SK-N-SH (cell line): Measurements from ENCODE around the gene PLA2G4B.

Source experiments
- EP300 ChIP-seq, 2 experiments: IDR thresholded peaks; 2 replicates each; pipeline versions ENCODE4 v1.4.0 to v1.6.1; 2012; ENCODE audit warnings: borderline replicate concordance in 1 of 2, low read depth in 1 of 2, low read length in 1 of 2
- EZH2phosphoT487 ChIP-seq: fragments of 200-600 bp; sonication (generic); IDR thresholded peaks from 2 replicates; pipeline ENCODE4 v1.6.1; 2017; ENCODE audit warnings: low read depth, mixed run types, mild to moderate bottlenecking, antibody characterized with exemption, moderate library complexity, borderline replicate concordance
- FOXM1 ChIP-seq: IDR thresholded peaks from 2 replicates; pipeline ENCODE4 v1.4.0; 2012; ENCODE audit warnings: low read depth, mild to moderate bottlenecking
- NRF1 ChIP-seq: IDR thresholded peaks from 2 replicates; pipeline ENCODE4 v1.6.1; 2012; ENCODE audit warnings: low read depth, mild to moderate bottlenecking, low read length
- POLR2AphosphoS5 ChIP-seq: IDR thresholded peaks from 2 replicates; pipeline ENCODE4 v1.6.1; 2012; ENCODE audit warnings: low read depth, low read length
- TF ChIP-seq, protein P1 (sequence below): fragments of 200-600 bp; sonication (generic); IDR thresholded peaks from 2 replicates; pipeline ENCODE4 v1.6.1; 2017; ENCODE audit warnings: antibody characterized with exemption, mild to moderate bottlenecking, moderate library complexity
- TF ChIP-seq, protein P2 (sequence below): fragments of 150-350 bp; IDR thresholded peaks from 2 replicates; pipeline ENCODE4 v1.6.1; 2016; ENCODE audit warnings: mild to moderate bottlenecking, low read depth, low read length
- TF ChIP-seq, protein P3 (sequence below): fragments of 150-350 bp; IDR thresholded peaks from 2 replicates; pipeline ENCODE4 v1.6.1; 2017; ENCODE audit warnings: antibody characterized with exemption, low read length, low read depth, borderline replicate concordance
- TF ChIP-seq, protein P4 (sequence below): IDR thresholded peaks from 2 replicates; pipeline ENCODE4 v1.6.1; 2012; ENCODE audit warnings: mild to moderate bottlenecking, low read depth, low read length, moderate library complexity

DNA sequence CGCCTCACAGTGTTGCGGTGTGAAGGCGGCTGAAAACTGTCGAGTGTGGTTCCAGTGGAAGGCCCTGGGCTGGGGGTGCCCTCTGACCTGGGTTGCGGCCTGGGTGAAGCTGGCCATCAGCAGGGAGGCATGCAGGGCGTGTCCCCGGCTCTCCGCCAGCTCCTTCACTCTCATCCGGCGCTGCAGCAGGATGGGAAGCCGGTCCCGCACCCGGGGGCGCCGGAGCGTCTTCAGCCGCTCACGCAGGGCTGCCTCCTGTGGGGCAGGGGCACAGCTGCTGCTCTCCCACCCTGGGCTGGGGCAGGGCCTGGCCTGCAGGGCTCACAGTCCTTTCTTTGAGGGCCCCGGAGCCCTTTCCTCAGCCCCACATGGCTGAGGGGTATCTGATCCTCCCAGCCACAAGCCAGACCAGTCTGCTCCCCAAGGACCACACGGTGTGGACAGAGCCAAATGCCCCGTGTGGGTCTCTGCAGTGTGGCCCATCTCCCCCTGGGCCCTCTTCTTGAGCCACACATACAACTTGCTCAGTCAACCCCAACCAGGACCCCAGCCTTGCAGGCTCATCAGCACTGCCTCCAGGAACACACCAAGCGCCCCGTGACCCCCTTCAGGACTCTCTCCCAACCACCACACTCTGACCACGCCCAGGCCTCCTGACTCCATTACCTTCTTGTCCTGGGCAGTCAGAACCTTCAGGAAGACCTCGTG, 28.4 kb downstream of the PLA2G4B start:
- TF ChIP-seq EP300 (IDR thresholded peaks at IDR 0.05; ENCODE audit: borderline replicate concordance in 1 of 2, low read depth in 1 of 2, low read length in 1 of 2) (no peak), POLR2AphosphoS5 (no peak), NRF1 (no peak), EZH2phosphoT487 (no peak), FOXM1 (no peak)
- TF ChIP-seq, protein P1, sequence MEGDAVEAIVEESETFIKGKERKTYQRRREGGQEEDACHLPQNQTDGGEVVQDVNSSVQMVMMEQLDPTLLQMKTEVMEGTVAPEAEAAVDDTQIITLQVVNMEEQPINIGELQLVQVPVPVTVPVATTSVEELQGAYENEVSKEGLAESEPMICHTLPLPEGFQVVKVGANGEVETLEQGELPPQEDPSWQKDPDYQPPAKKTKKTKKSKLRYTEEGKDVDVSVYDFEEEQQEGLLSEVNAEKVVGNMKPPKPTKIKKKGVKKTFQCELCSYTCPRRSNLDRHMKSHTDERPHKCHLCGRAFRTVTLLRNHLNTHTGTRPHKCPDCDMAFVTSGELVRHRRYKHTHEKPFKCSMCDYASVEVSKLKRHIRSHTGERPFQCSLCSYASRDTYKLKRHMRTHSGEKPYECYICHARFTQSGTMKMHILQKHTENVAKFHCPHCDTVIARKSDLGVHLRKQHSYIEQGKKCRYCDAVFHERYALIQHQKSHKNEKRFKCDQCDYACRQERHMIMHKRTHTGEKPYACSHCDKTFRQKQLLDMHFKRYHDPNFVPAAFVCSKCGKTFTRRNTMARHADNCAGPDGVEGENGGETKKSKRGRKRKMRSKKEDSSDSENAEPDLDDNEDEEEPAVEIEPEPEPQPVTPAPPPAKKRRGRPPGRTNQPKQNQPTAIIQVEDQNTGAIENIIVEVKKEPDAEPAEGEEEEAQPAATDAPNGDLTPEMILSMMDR = no peak
- TF ChIP-seq, protein P2, sequence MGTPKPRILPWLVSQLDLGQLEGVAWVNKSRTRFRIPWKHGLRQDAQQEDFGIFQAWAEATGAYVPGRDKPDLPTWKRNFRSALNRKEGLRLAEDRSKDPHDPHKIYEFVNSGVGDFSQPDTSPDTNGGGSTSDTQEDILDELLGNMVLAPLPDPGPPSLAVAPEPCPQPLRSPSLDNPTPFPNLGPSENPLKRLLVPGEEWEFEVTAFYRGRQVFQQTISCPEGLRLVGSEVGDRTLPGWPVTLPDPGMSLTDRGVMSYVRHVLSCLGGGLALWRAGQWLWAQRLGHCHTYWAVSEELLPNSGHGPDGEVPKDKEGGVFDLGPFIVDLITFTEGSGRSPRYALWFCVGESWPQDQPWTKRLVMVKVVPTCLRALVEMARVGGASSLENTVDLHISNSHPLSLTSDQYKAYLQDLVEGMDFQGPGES = no peak
- TF ChIP-seq, protein P3, sequence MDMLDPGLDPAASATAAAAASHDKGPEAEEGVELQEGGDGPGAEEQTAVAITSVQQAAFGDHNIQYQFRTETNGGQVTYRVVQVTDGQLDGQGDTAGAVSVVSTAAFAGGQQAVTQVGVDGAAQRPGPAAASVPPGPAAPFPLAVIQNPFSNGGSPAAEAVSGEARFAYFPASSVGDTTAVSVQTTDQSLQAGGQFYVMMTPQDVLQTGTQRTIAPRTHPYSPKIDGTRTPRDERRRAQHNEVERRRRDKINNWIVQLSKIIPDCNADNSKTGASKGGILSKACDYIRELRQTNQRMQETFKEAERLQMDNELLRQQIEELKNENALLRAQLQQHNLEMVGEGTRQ = no peak
- TF ChIP-seq, protein P4, sequence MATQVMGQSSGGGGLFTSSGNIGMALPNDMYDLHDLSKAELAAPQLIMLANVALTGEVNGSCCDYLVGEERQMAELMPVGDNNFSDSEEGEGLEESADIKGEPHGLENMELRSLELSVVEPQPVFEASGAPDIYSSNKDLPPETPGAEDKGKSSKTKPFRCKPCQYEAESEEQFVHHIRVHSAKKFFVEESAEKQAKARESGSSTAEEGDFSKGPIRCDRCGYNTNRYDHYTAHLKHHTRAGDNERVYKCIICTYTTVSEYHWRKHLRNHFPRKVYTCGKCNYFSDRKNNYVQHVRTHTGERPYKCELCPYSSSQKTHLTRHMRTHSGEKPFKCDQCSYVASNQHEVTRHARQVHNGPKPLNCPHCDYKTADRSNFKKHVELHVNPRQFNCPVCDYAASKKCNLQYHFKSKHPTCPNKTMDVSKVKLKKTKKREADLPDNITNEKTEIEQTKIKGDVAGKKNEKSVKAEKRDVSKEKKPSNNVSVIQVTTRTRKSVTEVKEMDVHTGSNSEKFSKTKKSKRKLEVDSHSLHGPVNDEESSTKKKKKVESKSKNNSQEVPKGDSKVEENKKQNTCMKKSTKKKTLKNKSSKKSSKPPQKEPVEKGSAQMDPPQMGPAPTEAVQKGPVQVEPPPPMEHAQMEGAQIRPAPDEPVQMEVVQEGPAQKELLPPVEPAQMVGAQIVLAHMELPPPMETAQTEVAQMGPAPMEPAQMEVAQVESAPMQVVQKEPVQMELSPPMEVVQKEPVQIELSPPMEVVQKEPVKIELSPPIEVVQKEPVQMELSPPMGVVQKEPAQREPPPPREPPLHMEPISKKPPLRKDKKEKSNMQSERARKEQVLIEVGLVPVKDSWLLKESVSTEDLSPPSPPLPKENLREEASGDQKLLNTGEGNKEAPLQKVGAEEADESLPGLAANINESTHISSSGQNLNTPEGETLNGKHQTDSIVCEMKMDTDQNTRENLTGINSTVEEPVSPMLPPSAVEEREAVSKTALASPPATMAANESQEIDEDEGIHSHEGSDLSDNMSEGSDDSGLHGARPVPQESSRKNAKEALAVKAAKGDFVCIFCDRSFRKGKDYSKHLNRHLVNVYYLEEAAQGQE = no peak
